Kidney epithelial cell (primary cell): Measurements from ENCODE around the gene MBP. TPM values are rescaled to one million over a fixed set of nuclear protein-coding genes. Genes with fewer than 3 reads are reported as not detected.

Experiments used
- DNase-seq: peaks from one replicate; pipeline ENCODE4 v3.0.0-alpha.2; 2010; ENCODE audit warnings: low read depth
- H3K27me3 ChIP-seq: 2 replicates; pipeline ENCODE4 v1.6.0; 2011; ENCODE audit warnings: low read length; ENCODE audit not compliant: control insufficient read depth, insufficient read depth
- H3K36me3 ChIP-seq: 2 replicates; pipeline ENCODE4 v1.5.1; 2011; ENCODE audit warnings: low read length; ENCODE audit not compliant: control insufficient read depth, insufficient read depth
- H3K4me3 ChIP-seq: 2 replicates; pipeline ENCODE4 v1.5.1; 2011; ENCODE audit warnings: low read depth, mild to moderate bottlenecking, control low read depth, low read length
- CTCF ChIP-seq: IDR thresholded peaks from 2 replicates; pipeline ENCODE4 v1.5.1; 2011; ENCODE audit warnings: mild to moderate bottlenecking, moderate library complexity, low read length, control low read depth, inconsistent platforms; ENCODE audit not compliant: insufficient read depth, poor library complexity, severe bottlenecking
- total RNA-seq: library from RNA; depleted of rRNA; stranded (reverse); fragments of >200 nt; gene quantifications from 2 replicates; pipeline ENCODE4 v1.2.3, GENCODE V29; 2015

The MBP gene
- total RNA-seq, 1 donor from 2014 or later, result 29.1 TPM

- H3K4me3 ChIP-seq, result no peak overlapping the region
- no peak for DNase-seq
- H3K36me3 ChIP-seq, result no peaks in the 10 kb centered on the region
- no peak for TF ChIP-seq CTCF
- H3K27me3 ChIP-seq, result no peaks in the 10 kb centered on the region
Measured at GRCh38 chr18:77069931-77070330, 62.7 kb downstream of the MBP start.

GRCh38 chr18:77069482-77069881, 63.1 kb downstream of the MBP start:
- Histone ChIP-seq H3K27me3 (no peaks in the 10 kb centered on the region), H3K4me3 (no peak overlapping the region), H3K36me3 (no peaks in the 10 kb centered on the region)
- no peak for TF ChIP-seq CTCF
- DNase-seq, result no peak

GRCh38 chr18:77068321-77069312, 64.0 kb downstream of the MBP start:
- H3K36me3 ChIP-seq, result no peaks in the 10 kb centered on the region
- no peak for TF ChIP-seq CTCF
- no peak for DNase-seq
- H3K4me3 ChIP-seq, result no peak overlapping the region
- H3K27me3 ChIP-seq, result no peaks in the 10 kb centered on the region

GRCh38 chr18:77067291-77068061, 65.1 kb downstream of the MBP start:
- Histone ChIP-seq H3K36me3 (peaks cover 1% of the 10 kb centered on the region), H3K4me3 (no peak overlapping the region), H3K27me3 (no peaks in the 10 kb centered on the region)
- peak; percentile 11 for TF ChIP-seq CTCF
- DNase-seq, result no peak

- Histone ChIP-seq H3K36me3 (peaks cover 1% of the 10 kb centered on the region), H3K4me3 (no peak overlapping the region), H3K27me3 (no peaks in the 10 kb centered on the region)
- DNase-seq, result no peak
- TF ChIP-seq CTCF, result no peak
Measured at GRCh38 chr18:77066689-77067088, 65.9 kb downstream of the MBP start.
